Activated T-helper 1 cell treated with anti-CD3 and anti-CD28 coated beads, Interleukin-12 subunit alpha, Interleukin-12 subunit beta, Interleukin-2, Interleukin-4 antibody, amounts not matched to agents 30 ng/mL and 10 ng/mL and 1 ng/mL, durations not matched to agents 14 hours and 24 hours and 36 hours (primary cell): Measurements from ENCODE around the gene DIS3L2. TPM values are rescaled to one million over a fixed set of nuclear protein-coding genes. Genes with fewer than 3 reads are reported as not detected.

Source experiments
- DNase-seq: peaks from one replicate; pipeline ENCODE4 v3.0.0; 2021; ENCODE audit warnings: low spot score
- H3K27ac Mint-ChIP-seq: one replicate; pipeline ENCODE4 v1.8.0; 2021; ENCODE audit warnings: mild to moderate bottlenecking, mixed read lengths
- H3K27me3 Mint-ChIP-seq: one replicate; pipeline ENCODE4 v1.8.0; 2022; ENCODE audit warnings: mild to moderate bottlenecking, moderate library complexity, mixed read lengths; ENCODE audit not compliant: insufficient read depth
- H3K36me3 Mint-ChIP-seq: one replicate; pipeline ENCODE4 v1.8.0; 2021; ENCODE audit warnings: low read depth, mixed read lengths
- H3K4me1 Mint-ChIP-seq: one replicate; pipeline ENCODE4 v1.8.0; 2021; ENCODE audit warnings: low read depth, mixed read lengths
- H3K4me3 Mint-ChIP-seq: one replicate; pipeline ENCODE4 v1.8.0; 2021; ENCODE audit warnings: mild to moderate bottlenecking, moderate library complexity, mixed read lengths
- H3K9me3 Mint-ChIP-seq: one replicate; pipeline ENCODE4 v1.8.0; 2021; ENCODE audit warnings: mixed read lengths
- intact Hi-C: fragments of 100-400 bp; cut with micrococcal nuclease; formaldehyde crosslinking; loops from one replicate; pipeline ENCODE4 v1.15.1; 2024
- total RNA-seq: library from RNA; stranded (reverse); gene quantifications from 2 replicates; pipeline ENCODE4 v1.2.3, GENCODE V29; 2022

The DIS3L2 gene
- total RNA-seq, 1 donor from 2014 or later: 27.9 TPM

- Mint-ChIP-seq H3K4me3 (no peak overlapping the region), H3K27me3 (peaks cover 37% of the 10 kb centered on the region), H3K36me3 (no peaks in the 10 kb centered on the region), H3K27ac (no peak overlapping the region), H3K9me3 (no peaks in the 10 kb centered on the region), H3K4me1 (no peaks in the 10 kb centered on the region)
- intact Hi-C loops: no loop called here
- no peak for DNase-seq
These were observed 30.0 kb upstream of the DIS3L2 start for GRCh38 chr2:231931481-231931915.

GRCh38 chr2:231932711-231932970 lies 28.9 kb upstream of the DIS3L2 start:
- Mint-ChIP-seq H3K27me3 (peaks cover 25% of the 10 kb centered on the region), H3K27ac (no peak overlapping the region), H3K36me3 (no peaks in the 10 kb centered on the region), H3K9me3 (no peaks in the 10 kb centered on the region), H3K4me1 (no peaks in the 10 kb centered on the region), H3K4me3 (no peak overlapping the region)
- DNase-seq: no peak
- intact Hi-C loops: no loop called here

GRCh38 chr2:231932985-231933915 lies 28.3 kb upstream of the DIS3L2 start:
- H3K36me3 Mint-ChIP-seq: no peaks in the 10 kb centered on the region
- H3K4me1 Mint-ChIP-seq: no peaks in the 10 kb centered on the region
- H3K4me3 Mint-ChIP-seq: no peak overlapping the region
- intact Hi-C loops: no loop called here
- peaks cover 20% of the 10 kb centered on the region for H3K27me3 Mint-ChIP-seq
- H3K9me3 Mint-ChIP-seq: no peaks in the 10 kb centered on the region
- no peak overlapping the region for H3K27ac Mint-ChIP-seq
- no peak for DNase-seq

- H3K36me3 Mint-ChIP-seq: no peaks in the 10 kb centered on the region
- no peak overlapping the region for H3K27ac Mint-ChIP-seq
- no peak for DNase-seq
- H3K4me1 Mint-ChIP-seq: no peaks in the 10 kb centered on the region
- H3K27me3 Mint-ChIP-seq: peaks cover 14% of the 10 kb centered on the region
- H3K4me3 Mint-ChIP-seq: no peak overlapping the region
- H3K9me3 Mint-ChIP-seq: no peaks in the 10 kb centered on the region
- intact Hi-C loops: no loop called here
These were observed 27.6 kb upstream of the DIS3L2 start for GRCh38 chr2:231933916-231934401.

GRCh38 chr2:231934441-231935206 lies 26.9 kb upstream of the DIS3L2 start:
- Mint-ChIP-seq H3K4me1 (no peaks in the 10 kb centered on the region), H3K36me3 (no peaks in the 10 kb centered on the region), H3K27me3 (peaks cover 9% of the 10 kb centered on the region), H3K9me3 (no peaks in the 10 kb centered on the region), H3K27ac (no peak overlapping the region), H3K4me3 (no peak overlapping the region)
- DNase-seq: no peak
- intact Hi-C loops: no loop called here

GRCh38 chr2:231935207-231935524 lies 26.3 kb upstream of the DIS3L2 start:
- H3K27ac Mint-ChIP-seq: no peak overlapping the region
- no peaks in the 10 kb centered on the region for H3K9me3 Mint-ChIP-seq
- no peaks in the 10 kb centered on the region for H3K36me3 Mint-ChIP-seq
- peaks cover 6% of the 10 kb centered on the region for H3K27me3 Mint-ChIP-seq
- intact Hi-C loops: no loop called here
- H3K4me3 Mint-ChIP-seq: no peak overlapping the region
- no peak for DNase-seq
- no peaks in the 10 kb centered on the region for H3K4me1 Mint-ChIP-seq

GRCh38 chr2:231935815-231936214 lies 25.7 kb upstream of the DIS3L2 start:
- Mint-ChIP-seq H3K4me1 (no peaks in the 10 kb centered on the region), H3K36me3 (no peaks in the 10 kb centered on the region), H3K27ac (no peak overlapping the region), H3K4me3 (no peak overlapping the region), H3K27me3 (peaks cover 4% of the 10 kb centered on the region), H3K9me3 (no peaks in the 10 kb centered on the region)
- DNase-seq: no peak
- intact Hi-C loops: no loop called here

GRCh38 chr2:231936491-231936890 lies 25.0 kb upstream of the DIS3L2 start:
- no peaks in the 10 kb centered on the region for H3K36me3 Mint-ChIP-seq
- H3K4me1 Mint-ChIP-seq: no peaks in the 10 kb centered on the region
- H3K27ac Mint-ChIP-seq: no peak overlapping the region
- no peak for DNase-seq
- intact Hi-C loops: no loop called here
- peaks cover 5% of the 10 kb centered on the region for H3K27me3 Mint-ChIP-seq
- H3K9me3 Mint-ChIP-seq: no peaks in the 10 kb centered on the region
- H3K4me3 Mint-ChIP-seq: no peak overlapping the region

GRCh38 chr2:231937057-231937456 lies 24.5 kb upstream of the DIS3L2 start:
- H3K4me3 Mint-ChIP-seq: no peak overlapping the region
- no peaks in the 10 kb centered on the region for H3K4me1 Mint-ChIP-seq
- no peaks in the 10 kb centered on the region for H3K9me3 Mint-ChIP-seq
- H3K27ac Mint-ChIP-seq: no peak overlapping the region
- intact Hi-C loops: no loop called here
- DNase-seq: no peak
- H3K27me3 Mint-ChIP-seq: peaks cover 5% of the 10 kb centered on the region
- no peaks in the 10 kb centered on the region for H3K36me3 Mint-ChIP-seq

GRCh38 chr2:231939022-231939421 lies 22.5 kb upstream of the DIS3L2 start:
- Mint-ChIP-seq H3K9me3 (no peaks in the 10 kb centered on the region), H3K36me3 (no peaks in the 10 kb centered on the region), H3K4me3 (no peak overlapping the region), H3K27me3 (peaks cover 10% of the 10 kb centered on the region), H3K27ac (no peak overlapping the region), H3K4me1 (no peaks in the 10 kb centered on the region)
- intact Hi-C loops: no loop called here
- DNase-seq: no peak

- Mint-ChIP-seq H3K4me3 (no peak overlapping the region), H3K27ac (no peak overlapping the region), H3K27me3 (peaks cover 10% of the 10 kb centered on the region), H3K9me3 (no peaks in the 10 kb centered on the region), H3K36me3 (no peaks in the 10 kb centered on the region), H3K4me1 (no peaks in the 10 kb centered on the region)
- DNase-seq: no peak
- intact Hi-C loops: no loop called here
These were observed 20.7 kb upstream of the DIS3L2 start for GRCh38 chr2:231940795-231941194.

GRCh38 chr2:231941673-231942072 lies 19.8 kb upstream of the DIS3L2 start:
- H3K4me1 Mint-ChIP-seq: no peaks in the 10 kb centered on the region
- no peaks in the 10 kb centered on the region for H3K36me3 Mint-ChIP-seq
- peaks cover 10% of the 10 kb centered on the region for H3K27me3 Mint-ChIP-seq
- DNase-seq: no peak
- H3K9me3 Mint-ChIP-seq: no peaks in the 10 kb centered on the region
- H3K4me3 Mint-ChIP-seq: no peak overlapping the region
- intact Hi-C loops: no loop called here
- no peak overlapping the region for H3K27ac Mint-ChIP-seq

GRCh38 chr2:231942180-231942579 lies 19.3 kb upstream of the DIS3L2 start:
- H3K27me3 Mint-ChIP-seq: peaks cover 10% of the 10 kb centered on the region
- intact Hi-C loops: no loop called here
- H3K36me3 Mint-ChIP-seq: no peaks in the 10 kb centered on the region
- no peak overlapping the region for H3K27ac Mint-ChIP-seq
- H3K4me1 Mint-ChIP-seq: no peaks in the 10 kb centered on the region
- no peaks in the 10 kb centered on the region for H3K9me3 Mint-ChIP-seq
- no peak overlapping the region for H3K4me3 Mint-ChIP-seq
- DNase-seq: no peak
